Stimulated activated CD8-positive, alpha-beta memory T cell treated with anti-CD3 and anti-CD28 coated beads, Interleukin-4, amount 100 ng/mL, for 4 hours (primary cell): ENCODE measurements around the gene SPTSSA.
"Not testable (repeated sequence)": the region's sequence is repeated elsewhere in the genome, so short reads cannot be mapped to it uniquely, and the experiment has no call there.

Source experiments
- DNase-seq, 2 donors: peaks; one replicate each; pipeline ENCODE4 v3.0.0-alpha.2; 2020; ENCODE audit warnings: low read depth in 2 of 2, low spot score in 1 of 2

Gene SPTSSA

GRCh38 chr14:34428102-34428466, 34.0 kb downstream of the SPTSSA start:
- DNase-seq: not testable (repeated sequence)

GRCh38 chr14:34426313-34427295, 35.4 kb downstream of the SPTSSA start:
- DNase-seq: no peak

GRCh38 chr14:34425095-34425851, 36.8 kb downstream of the SPTSSA start:
- DNase-seq: no peak

- no peak for DNase-seq
Observed at GRCh38 chr14:34424488-34424887, 37.6 kb downstream of the SPTSSA start.

- no peak for DNase-seq
Observed at GRCh38 chr14:34423445-34423844, 38.6 kb downstream of the SPTSSA start.

GRCh38 chr14:34420547-34421150, 41.4 kb downstream of the SPTSSA start:
- DNase-seq: no peak

- DNase-seq: no peak
Observed at GRCh38 chr14:34409721-34410120, 52.3 kb downstream of the SPTSSA start.

GRCh38 chr14:34407951-34408350, 54.1 kb downstream of the SPTSSA start:
- no peak for DNase-seq

GRCh38 chr14:34404416-34404815, 57.6 kb downstream of the SPTSSA start:
- no peak for DNase-seq

- no peak for DNase-seq
Observed at GRCh38 chr14:34403646-34404045, 58.4 kb downstream of the SPTSSA start.

GRCh38 chr14:34398024-34398423, 64.0 kb downstream of the SPTSSA start:
- DNase-seq: no peak

- no peak for DNase-seq
Observed at GRCh38 chr14:34387974-34388516, 74.0 kb downstream of the SPTSSA start.

GRCh38 chr14:34386865-34387485, 75.1 kb downstream of the SPTSSA start:
- no peak for DNase-seq

- DNase-seq: not testable (repeated sequence)
Observed at GRCh38 chr14:34385881-34386280, 76.2 kb downstream of the SPTSSA start.

- DNase-seq: no peak
Observed at GRCh38 chr14:34383839-34384238, 78.2 kb downstream of the SPTSSA start.
